Stimulated activated CD4-positive, alpha-beta T cell treated with anti-CD3 and anti-CD28 coated beads, TNF-alpha, amount 100 ng/mL, for 1 hour (primary cell): ENCODE measurements around the gene PITPNC1.
"Not testable (repeated sequence)": the region's sequence is repeated elsewhere in the genome, so short reads cannot be mapped to it uniquely, and the experiment has no call there.

Source experiments
- DNase-seq, 3 donors: peaks; one replicate each; pipeline ENCODE4 v3.0.0-alpha.2; 2020; ENCODE audit warnings: low read depth in 3 of 3, low spot score in 1 of 3

The PITPNC1 gene

DNA sequence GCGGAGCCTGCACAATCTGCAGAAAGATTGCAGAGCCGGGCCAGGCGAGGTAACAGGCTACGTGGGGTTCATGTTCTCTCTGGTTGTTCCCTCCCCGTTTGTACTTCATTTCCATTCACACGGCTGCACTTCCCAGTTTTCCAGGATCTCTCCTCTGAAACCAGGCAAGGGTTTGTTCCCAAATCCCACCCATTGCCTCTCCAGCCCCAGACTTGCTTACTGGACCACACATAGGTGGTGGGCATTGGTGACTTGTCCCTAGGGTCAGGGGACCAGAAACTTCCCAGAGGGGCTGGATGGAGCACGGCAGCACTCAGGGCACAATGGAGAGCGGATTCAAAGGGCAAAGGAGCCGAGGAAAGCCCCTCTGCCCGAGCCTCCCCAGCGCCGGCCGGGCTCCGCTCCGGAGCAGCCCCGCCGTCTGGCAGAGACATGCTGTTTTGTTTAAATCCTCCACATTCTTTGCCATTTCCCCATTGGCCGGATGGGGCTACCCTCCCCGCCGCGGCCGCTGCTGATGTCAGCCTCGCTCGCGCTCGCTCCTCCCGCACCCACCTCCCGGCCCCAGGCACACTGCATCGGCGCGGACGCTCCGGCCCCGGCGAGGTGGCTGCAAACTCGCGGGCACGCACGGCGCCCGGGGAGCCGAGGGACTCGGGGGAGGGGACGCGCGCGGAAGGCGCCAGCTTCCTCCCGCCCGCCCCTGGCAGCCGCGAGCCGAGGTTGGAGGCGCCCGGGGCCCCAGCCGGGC is at the start of gene PITPNC1:
PITPNC1 (plus strand) TSS at position 545 of the 751 bp plus-strand sequence.
- DNase-seq, result peak; percentile 63 to 73 (median 73)

DNA sequence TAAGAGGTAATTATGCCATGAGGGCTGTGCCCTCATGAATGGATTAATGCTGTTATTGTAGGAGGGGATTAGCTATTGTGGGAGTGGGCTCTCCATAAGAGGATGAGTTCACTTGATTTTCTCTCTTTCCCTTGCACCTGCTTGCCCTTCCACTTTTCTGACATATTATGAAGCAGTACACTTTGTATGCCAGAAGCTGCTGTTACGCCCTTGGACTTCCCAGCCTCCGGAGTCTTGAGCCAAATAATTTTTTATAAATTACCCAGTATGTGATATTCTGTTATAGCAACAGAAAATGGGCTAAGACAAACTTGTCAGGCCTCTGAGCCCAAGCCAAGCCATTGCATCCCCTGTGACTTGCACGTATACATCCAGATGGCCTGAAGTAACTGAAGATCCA is 49.1 kb upstream of the PITPNC1 start:
- no peak for DNase-seq

DNA sequence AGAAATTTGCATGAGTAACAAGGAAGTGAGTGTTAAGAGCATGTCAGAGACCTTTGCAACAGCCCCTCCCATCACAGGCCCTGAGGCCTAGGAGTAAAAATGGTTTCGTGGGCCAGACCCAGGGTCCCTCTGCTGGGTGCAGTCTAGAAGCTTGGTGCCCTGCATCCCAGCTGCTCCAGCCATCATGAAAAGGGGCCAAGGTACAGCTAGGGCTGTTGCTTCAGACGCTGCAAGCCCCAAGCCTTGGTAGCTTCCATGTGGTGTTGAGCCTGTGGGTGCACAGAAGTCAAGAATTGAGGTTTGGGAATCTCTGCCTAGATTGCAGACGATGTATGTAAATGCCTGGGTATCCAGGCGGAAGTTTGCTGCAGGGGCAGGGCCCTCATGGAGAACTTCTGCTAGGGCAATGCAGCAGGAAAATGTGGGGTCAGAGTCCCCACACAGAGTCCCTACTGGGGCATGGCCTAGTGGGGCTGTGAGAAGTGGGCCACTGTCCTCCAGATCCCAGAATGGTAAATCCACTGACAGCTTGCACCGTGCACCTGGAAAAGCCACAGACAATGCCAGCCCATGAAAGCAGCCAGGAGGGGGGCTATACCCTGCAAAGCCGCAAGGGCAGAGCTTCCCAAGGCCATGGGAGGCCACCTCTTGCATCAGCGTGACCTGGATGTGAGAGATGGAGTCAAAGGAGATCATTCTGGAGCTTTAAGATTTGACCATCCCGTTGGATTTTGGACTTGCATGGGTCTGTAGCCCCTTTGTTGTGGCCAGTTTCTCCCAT is 45.5 kb upstream of the PITPNC1 start:
- DNase-seq, result not testable (repeated sequence)

DNA sequence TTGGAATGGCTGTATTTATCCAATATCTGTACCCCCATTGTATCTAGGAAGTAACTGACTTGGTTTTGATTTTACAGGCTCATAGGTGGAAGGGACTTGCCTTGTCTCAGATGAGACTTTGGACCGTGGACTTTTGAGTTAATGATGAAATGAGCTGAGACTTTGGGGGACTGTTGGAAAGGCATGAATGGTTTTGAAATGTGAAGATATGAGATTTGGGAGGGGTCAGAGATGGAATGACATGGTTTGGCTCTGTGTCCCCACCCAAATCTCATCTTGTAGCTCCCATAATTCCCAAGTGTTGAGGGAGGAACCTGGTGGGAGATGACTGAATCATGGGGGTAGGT is 44.9 kb upstream of the PITPNC1 start:
- DNase-seq, result not testable (repeated sequence)

DNA sequence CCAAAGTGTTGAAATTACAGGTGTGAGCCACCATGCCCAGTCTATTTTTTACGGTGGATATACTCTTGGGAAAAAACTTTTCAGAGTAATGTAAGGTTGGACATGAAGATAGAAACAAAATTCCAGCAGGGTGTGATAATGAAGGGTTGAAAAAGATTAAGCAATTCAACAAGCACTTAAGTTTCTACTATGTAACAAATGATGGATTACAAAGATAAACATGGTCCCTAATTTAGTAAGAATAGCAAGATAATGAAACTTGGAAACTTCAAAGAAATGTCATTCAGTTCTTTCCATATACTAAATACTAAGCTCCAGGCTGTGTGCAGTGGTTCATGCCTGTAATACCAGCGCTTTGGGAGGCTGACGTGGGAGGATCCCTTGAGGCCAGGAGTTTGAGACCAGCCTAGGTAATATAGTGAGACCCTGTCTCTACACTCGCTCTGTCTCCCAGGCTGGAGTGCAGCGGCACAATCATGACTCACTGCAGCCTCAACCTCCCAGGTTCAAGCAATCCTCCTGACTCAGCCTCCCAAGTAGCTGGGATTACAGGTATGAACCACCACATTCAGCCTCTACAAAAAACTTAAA is 41.7 kb upstream of the PITPNC1 start:
- DNase-seq, result no peak

DNA sequence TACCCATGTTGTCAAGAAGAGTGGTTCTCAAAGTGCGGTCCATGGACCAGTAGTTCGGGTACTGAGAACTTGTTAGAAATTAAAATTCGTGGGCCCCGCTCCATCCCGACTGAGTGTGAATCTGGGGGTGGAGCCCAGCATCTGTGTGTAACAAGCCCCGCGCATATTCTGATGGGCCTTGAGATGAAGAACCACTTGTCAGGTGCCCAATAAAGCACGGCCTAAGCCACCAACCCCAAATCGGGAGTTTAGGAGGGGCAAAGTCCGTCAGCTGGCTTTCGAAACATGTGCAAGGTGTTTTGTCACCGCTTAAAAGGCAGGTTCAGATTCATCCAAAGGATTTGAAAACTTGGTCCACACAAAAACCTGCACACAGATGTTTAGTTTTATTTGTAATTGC is 40.2 kb upstream of the PITPNC1 start:
- no peak for DNase-seq

DNA sequence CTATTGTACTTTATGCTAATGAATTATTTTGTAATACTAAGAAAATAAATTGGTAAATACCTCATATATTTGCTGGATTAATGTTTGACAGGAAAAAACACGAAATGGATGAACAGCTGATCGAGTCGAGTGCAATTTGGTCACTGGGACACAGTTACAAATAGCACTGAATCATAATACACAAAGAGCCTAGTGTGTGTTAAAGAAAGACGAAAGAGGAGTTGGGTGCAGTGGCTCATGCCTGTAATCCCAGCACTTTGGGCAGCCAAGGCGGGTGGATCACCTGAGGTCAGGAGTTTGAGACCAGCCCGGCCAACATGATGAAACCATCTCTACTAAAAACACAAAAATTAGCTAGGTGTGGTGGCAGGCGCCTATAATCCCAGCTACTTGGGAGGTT is 38.7 kb upstream of the PITPNC1 start:
- not testable (repeated sequence) for DNase-seq

DNA sequence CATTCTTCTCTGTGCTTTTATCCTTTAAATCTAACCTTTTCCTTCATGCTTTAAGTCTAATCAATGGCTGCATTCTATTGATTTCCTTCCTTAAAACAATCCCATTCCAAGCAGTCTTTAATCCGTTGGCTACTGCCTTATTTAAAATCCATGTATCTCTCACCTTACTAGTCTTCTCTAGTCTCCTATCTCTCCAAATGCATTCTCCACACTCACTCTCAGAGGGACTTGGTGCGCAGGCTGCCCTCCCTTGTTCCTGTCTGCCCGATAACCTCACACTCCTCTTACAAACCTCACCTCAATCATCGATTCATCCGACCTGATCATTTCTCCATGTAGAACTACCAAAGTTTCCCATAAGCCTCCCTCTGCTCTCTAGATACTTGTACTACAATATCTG is 33.8 kb upstream of the PITPNC1 start:
- DNase-seq, result no peak

DNA sequence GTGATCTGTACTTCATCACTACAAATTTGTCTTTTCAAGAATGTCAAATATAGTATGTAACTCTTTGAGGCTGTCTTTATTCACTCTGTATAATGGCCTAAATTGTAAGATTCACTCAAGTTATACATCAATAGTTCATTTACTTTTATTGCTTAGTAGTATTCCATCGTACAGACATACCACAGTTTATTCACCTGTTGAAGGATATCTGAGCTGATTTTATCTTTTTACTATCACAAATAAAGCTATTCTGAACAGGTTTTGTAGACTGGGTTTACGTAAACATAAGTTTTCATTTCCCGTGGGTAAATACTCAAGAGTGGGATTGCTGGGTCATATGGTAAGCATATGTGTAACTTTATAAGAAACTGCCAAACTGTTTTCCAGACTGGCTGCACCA is 29.3 kb upstream of the PITPNC1 start:
- no peak for DNase-seq

DNA sequence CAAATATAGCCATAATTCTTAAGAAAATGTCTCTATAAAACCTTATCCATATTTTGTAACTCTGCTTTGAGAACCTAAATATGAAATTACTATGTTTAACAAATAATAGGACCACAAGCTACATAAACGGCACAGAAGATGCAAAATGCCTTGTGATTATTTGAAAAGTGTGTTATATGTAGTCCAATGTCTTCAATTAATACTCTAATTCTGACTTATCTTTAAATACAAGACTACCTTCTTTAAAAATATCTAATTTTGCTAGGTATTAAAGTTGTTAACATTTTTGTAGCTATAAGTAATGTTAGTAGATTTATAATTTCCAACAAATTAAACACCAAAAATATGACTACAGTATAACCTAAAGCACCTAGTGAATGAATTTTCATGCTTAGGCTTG is 27.7 kb upstream of the PITPNC1 start:
- no peak for DNase-seq

DNA sequence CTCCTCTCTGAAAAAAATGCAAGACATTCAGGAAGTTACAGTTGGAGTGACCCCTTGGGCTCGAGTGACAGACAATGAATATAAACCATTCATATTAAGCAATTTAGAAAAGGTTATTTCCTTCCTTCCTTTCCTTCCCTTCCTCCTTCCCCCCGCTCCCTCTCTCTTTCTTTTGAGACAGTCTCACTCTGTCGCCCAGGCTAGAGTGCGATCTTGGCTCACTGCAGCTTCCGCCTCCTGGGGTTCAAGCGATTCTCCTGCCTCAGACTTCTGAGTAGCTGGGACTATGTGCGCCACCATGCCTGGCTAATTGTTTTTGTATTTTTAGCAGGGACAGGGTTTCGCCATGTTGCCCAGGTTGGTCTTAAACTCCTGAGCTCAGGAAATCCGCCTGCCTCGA is 23.9 kb upstream of the PITPNC1 start:
- DNase-seq, result no peak

DNA sequence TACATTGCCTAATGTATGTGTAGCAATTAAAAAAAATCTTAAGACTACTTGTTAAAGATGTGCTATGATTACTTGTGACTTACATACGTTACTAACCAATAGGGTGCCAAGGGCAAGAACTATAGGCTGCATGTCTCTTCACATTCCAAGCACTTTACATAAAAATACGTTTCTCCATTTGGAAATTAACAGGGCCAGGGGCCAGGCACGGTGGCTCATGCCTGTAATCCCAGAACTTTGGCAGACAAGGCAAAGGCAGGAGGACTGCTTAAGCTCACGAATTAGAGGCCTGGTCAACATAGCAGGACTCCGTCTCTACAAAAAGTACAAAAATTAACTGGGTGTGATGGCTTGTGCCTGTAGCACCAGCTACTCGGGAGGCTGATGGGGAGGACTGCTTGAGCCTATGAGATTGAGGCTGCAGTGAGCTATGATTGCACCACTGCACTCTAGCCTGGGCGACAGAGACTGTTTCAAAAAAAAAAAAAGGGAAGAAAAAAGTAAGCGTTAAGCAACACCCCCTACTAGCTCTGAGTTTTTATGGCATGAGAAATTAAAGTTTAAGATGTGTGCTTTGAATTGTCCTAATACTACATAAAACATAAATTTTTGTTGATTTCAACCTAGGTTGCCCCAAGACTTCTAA is 23.0 kb upstream of the PITPNC1 start:
- DNase-seq, result no peak

DNA sequence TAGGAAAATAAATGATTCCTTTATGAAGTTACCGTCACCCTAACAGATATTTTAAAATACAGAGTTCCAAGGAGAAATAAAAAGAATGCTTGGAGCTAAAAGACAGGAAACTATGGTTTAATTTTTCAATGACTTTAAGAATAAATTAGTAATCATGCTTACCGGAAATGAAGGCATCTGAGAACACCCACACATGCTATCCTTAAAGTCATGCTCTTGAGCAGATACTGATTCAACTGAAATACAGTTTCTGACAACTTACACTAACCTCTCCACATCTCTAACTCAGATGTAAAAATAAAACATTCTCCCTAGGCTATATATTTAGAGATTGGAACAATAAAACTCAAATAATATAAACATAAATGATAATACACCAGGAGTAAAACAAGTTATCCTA is 18.5 kb upstream of the PITPNC1 start:
- DNase-seq, result no peak

DNA sequence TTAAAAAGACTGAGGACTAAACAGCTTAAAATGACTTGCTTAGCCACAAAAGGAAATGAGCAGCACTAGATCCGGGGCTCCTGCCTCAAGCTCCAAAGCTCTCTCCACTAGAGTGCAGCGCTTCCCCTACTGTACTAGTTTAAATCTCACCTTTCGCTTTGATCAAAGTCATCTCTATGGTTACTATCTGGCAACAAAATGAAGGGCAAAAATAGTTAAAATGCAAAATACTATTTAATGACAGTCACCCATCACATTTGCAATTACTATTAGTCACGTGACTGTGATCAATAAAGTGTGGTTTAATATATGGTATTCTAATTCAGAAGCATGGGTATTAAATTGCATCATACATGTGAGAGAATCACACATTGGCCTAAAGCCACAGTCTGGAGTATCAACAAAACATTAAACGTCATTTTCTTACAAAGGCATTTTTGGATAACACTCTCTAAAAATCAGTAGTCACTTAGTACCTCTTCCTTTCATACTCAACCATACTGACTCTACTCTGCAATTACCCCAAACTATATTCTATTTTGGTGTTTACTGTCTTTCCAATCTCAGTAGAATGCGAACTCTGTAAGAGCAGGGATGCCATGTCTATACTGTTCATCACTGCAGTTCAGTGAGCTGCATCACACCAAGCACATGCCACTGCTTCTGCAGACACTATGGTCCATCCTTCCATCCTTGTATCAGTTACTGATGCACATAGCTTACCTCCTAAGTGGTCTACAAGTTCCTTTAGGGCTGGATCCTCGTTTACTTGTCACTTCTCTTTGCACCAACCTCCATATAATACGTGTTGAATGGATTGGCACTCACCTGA is 16.9 kb upstream of the PITPNC1 start:
- DNase-seq, result no peak

DNA sequence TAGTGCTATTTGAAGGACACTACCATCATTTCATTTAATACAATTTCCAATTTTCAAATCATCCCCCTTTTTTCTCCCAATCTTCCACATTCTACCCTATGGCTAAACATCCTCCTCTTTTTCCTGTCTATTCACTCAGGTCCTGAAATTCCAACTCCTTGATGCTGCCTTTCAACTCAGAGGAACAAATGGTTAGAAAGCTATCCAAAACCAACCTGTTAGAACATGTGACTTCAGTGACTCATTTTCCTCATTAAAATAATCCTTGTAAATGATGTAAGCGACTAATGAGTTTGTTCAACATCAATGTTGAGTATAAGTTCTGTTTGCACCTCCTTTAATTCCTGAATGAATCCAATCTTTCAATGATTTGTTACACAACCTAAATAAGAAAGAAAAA is 16.2 kb upstream of the PITPNC1 start:
- no peak for DNase-seq

DNA sequence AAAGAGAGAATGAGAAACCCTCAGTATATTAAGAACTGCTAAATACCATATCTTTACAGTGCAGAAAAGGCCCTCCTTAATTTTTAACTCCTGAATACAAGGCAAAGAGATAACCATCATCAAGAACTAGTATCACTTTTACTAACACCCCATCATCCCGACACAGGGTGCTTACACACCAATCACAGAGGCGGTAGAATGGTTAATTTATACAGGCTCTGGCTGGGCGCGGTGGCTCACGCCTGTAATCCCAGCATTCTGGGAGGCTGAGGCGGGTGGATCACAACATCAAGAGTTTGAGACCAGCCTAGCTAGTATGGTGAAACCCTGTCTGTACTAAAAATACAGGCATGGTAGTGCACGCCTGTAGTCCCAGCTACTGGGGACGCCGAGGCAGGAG is 14.9 kb upstream of the PITPNC1 start:
- DNase-seq, result no peak

DNA sequence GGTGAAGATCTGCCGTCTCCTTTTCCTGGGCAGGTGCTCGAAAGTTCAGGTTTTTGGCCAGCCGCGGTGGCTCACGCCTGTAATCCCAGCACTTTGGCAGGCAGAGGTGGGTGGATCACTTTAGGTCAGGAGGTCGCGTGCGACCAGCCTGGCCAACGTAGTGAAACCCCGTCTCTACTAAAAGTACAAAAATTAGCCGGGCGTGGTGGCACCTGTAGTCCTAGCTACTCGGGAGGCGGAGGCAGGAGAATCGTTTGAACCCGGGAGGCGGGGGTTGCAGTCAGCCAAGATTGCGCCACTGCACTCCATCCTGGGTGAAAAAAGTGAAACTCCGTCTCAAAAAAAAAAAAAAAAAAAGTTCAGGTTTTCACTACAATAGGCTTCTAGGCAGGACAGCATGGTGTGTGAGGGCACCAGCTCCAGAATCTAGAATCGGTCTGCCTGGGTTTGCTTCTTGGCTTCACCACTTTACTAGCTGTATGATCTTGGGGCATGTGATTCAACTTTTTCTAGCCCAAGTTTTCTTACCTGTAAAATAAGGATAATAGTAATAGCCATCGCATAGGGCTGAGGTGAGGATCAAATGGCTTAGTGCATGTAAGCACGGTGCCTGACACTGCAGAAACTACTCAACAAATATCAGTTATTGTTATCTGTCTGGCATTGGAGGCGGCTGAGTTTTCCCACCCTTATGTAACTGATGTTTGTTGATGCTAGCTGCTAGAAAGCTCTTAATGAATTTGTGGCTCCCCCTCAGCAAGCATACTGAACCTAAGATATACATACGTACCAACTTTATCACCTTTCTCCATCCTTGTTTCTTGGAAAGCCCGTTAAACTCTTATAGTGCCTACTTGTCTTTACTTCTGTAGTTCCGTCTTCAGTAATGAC is 12.0 kb upstream of the PITPNC1 start:
- no peak for DNase-seq

DNA sequence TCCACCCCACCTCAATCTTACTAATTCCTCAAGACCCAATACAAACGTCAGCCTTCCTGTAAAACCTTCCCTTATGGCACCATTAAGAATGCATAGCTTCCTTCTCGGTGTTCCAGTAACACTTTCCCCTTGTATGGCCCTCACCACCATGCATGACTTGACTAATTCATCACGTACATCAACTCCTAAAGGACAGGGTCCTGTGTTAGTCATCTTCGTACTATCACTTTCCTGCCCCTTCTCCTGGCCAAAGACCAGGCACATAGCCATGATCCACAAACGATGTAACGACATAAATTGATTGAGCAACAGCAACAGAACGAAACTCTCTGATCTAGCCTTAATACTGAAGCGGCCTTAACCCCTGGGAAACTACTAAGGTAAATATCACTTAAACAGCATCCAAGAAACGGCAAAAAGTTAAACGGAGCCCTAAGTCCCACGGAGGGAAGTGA is 11.3 kb upstream of the PITPNC1 start:
- no peak for DNase-seq

DNA sequence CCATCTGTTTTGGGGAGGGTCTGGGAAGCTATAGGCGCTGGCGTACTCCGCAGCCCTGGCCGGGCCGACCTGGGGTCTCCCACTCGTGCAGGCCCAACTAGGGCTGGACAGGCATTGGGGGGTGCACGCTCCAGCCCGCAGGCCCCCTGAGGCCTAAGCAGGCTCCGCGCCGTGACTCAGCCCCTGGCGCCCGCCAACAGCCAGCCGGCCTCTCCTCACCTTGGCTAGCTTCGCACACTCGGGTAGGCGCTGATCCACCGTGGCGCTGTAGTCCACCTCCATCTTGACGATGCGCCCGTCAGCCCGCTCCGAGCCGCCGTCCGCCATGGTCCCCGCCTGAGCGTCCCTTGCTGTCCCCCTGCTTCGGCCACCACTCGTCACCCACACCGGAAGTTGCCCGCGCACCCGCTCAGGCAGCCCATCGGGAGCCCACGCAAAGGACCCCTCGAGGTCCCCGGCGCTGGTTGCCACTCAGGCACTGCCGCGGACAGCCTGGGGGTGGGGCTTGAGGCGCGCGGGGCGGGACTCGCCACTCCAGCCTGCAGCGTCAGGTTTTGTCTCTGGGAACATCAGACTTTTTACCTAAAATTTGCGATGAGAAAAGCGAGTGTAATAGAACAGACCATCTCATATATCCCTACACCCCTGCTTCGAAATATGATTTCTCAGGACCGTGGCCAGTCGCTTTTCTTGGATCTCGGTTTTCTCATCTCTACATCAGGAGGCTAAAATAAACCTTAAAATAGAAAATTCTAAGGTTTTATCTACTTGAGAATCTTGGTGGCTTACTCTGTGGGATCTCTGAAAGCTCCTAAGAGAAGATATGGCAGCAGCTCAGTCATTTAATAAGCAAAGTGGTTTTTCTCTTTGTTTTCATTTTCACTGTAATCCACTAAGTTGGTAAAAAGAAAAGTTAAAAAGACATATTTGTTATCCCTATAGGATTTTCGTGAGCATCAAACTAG is 10.6 kb upstream of the PITPNC1 start, which contains the start of gene PSMD12:
PSMD12 (minus strand) TSS at position 385 of the 965 bp plus-strand sequence; CDS start at position 327, 58 bp downstream.
- DNase-seq, result peak; percentile 75 to 96 (median 89)
